Spleen (tissue), 11 donors: Measurements from ENCODE around the gene BCAT1. TPM values are rescaled to one million over a fixed set of nuclear protein-coding genes. Genes with fewer than 3 reads are reported as not detected.

Source experiments
- DNase-seq: peaks from one replicate; pipeline ENCODE4 v3.0.0-alpha.2; 2020
- H3K27ac ChIP-seq, 8 donors: fragments of 200-600 bp; sonication (generic) in 7 of 8; 1 replicate in 4 of 8; 2 replicates in 4 of 8; pipeline versions ENCODE4 v1.5.0 to v1.8.0; 2016 to 2021; ENCODE audit warnings: inconsistent platforms in 4 of 8, mild to moderate bottlenecking in 4 of 8, moderate library complexity in 1 of 8
- H3K27me3 ChIP-seq, 7 donors: fragments of 200-600 bp; sonication (generic) in 6 of 7; replicated peaks in 1 of 7; 1 replicate in 4 of 7; 2 replicates in 3 of 7; pipeline versions ENCODE4 v1.5.0 to v1.8.0; 2016 to 2021; ENCODE audit warnings: inconsistent platforms in 3 of 7, mild to moderate bottlenecking in 1 of 7
- H3K36me3 ChIP-seq, 6 donors: fragments of 200-600 bp; sonication (generic) in 5 of 6; 1 replicate in 4 of 6; 2 replicates in 2 of 6; pipeline versions ENCODE4 v1.5.0 to v1.8.0; 2016 to 2021; ENCODE audit warnings: inconsistent platforms in 2 of 6
- H3K4me1 ChIP-seq, 6 donors: fragments of 200-600 bp; sonication (generic) in 5 of 6; 1 replicate in 3 of 6; 2 replicates in 3 of 6; pipeline versions ENCODE4 v1.5.0 to v1.8.0; 2016 to 2021; ENCODE audit warnings: inconsistent platforms in 3 of 6
- H3K4me3 ChIP-seq, 8 donors: fragments of 200-600 bp; sonication (generic) in 7 of 8; 1 replicate in 4 of 8; 2 replicates in 4 of 8; pipeline versions ENCODE4 v1.5.0 to v1.8.0; 2016 to 2021; ENCODE audit warnings: inconsistent platforms in 4 of 8, mild to moderate bottlenecking in 4 of 8, moderate library complexity in 2 of 8
- H3K9me3 ChIP-seq, 8 donors: fragments of 200-600 bp; sonication (generic) in 7 of 8; 1 replicate in 4 of 8; 2 replicates in 4 of 8; pipeline versions ENCODE4 v1.5.0 to v1.8.0; 2016 to 2021; ENCODE audit warnings: inconsistent platforms in 4 of 8
- POLR2A ChIP-seq, 3 donors: fragments of 450-650 bp; IDR thresholded peaks; one replicate each; pipeline ENCODE4 v1.5.1; 2017; ENCODE audit warnings: antibody characterized with exemption in 3 of 3, mild to moderate bottlenecking in 1 of 3
- POLR2AphosphoS5 ChIP-seq, 3 donors: sonication (generic); formaldehyde crosslinking; IDR thresholded peaks; one replicate each; pipeline ENCODE4 v1.5.1; 2017; ENCODE audit warnings: antibody characterized with exemption in 3 of 3
- WGBS, 5 donors: extraction: QIAGEN DNeasy Blood & Tissue Kit in 3 of 5; methylation state at CpG; one replicate each; pipeline versions ENCODE4 v1.1.5 to v1.1.7; 2013 to 2018; 5-methylcytosine and 5-hydroxymethylcytosine counted together
- intact Hi-C: fragments of 100-400 bp; cut with DNase I; formaldehyde crosslinking; loops from one replicate; pipeline ENCODE4 v1.15.0; 2023; ENCODE audit warnings: low total_unique reads
- polyA plus RNA-seq, 3 donors: library from polyadenylated mRNA; stranded (reverse); fragments of 200-250 nt; gene quantifications; one replicate each; pipeline ENCODE4 v1.2.1, GENCODE V29; 2013
- total RNA-seq, 7 donors: library from RNA; depleted of rRNA in 3 of 7; stranded (reverse); fragments of >200 nt in 3 of 7; fragmentation: NEBNext Ultra II Directional in 4 of 7; extraction: Animal tissue kit (Norgen Biotek cat#: 25700) in 4 of 7; gene quantifications; one replicate each; pipeline versions ENCODE4 v1.1.0 to v1.2.1, GENCODE V29; 2016 to 2021
- TF ChIP-seq, protein P1 (sequence below), 11 experiments: fragments of 200-600 bp in 7 of 11; fragments of 450-650 bp in 4 of 11; sonication (generic) in 4 of 11; IDR thresholded peaks in 8 of 11; conservative IDR thresholded peaks in 3 of 11; 1 replicate in 7 of 11; 2 replicates in 4 of 11; pipeline versions ENCODE4 v1.4.0 to v1.8.0; 2016 to 2021; ENCODE audit warnings: antibody characterized with exemption in 11 of 11, inconsistent platforms in 4 of 11, mild to moderate bottlenecking in 1 of 11
- donor health status: healthy with polysubstance abuse.
- donor health status: DM: no; HTN: no; CAD: no; lungs with moderate emphysema.
- donor health status: DM: no; HTN: no; CAD: no.
- donor health status: Bipolar disorder and iron deficiency.
- donor health status: healthy.
- donor health status: DM: no; HTN: no; CAD: no.
- donor health status: DM: yes; HTN: yes; CAD: no.

Gene BCAT1
- total and polyA plus RNA-seq, 10 donors = 0.54 to 18.4 (median 8.7) TPM

DNA sequence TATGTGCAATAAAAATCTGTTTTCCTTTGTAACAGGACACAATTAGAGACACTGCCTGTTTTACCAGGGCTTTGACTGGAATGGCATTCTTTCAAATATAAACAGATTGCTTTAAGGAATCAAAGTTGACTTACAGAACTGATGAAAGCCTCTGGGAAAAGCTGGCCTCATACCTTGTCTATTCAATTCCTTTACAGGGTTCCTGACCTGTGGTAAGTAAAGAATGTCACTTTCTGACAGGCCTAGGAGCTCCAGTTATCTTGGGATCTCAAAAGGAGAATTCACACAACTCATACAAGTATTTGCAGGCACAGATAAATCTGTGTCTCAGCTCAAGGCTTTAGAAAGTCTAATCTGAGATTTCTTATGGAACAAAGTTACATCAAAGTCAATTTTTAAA is 88.4 kb downstream of the BCAT1 start:
- no peaks in the 10 kb centered on the region for H3K36me3 ChIP-seq
- TF ChIP-seq POLR2AphosphoS5 (IDR thresholded peaks at IDR 0.05) (no peak), POLR2A (IDR thresholded peaks at IDR 0.05) (no peak)
- TF ChIP-seq, protein P1, sequence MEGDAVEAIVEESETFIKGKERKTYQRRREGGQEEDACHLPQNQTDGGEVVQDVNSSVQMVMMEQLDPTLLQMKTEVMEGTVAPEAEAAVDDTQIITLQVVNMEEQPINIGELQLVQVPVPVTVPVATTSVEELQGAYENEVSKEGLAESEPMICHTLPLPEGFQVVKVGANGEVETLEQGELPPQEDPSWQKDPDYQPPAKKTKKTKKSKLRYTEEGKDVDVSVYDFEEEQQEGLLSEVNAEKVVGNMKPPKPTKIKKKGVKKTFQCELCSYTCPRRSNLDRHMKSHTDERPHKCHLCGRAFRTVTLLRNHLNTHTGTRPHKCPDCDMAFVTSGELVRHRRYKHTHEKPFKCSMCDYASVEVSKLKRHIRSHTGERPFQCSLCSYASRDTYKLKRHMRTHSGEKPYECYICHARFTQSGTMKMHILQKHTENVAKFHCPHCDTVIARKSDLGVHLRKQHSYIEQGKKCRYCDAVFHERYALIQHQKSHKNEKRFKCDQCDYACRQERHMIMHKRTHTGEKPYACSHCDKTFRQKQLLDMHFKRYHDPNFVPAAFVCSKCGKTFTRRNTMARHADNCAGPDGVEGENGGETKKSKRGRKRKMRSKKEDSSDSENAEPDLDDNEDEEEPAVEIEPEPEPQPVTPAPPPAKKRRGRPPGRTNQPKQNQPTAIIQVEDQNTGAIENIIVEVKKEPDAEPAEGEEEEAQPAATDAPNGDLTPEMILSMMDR (IDR thresholded peaks at IDR 0.05 in 8 of 11, conservative IDR thresholded peaks at IDR 0.05 in 3 of 11) = no peak
- H3K4me3 ChIP-seq = no peak overlapping the region
- H3K27ac ChIP-seq = no peak overlapping the region
- no peak for DNase-seq
- H3K9me3 ChIP-seq = peaks cover 0 to 27% (median 9%) of the 10 kb centered on the region in 8 donors
- no peaks in the 10 kb centered on the region for H3K4me1 ChIP-seq
- H3K27me3 ChIP-seq = no peaks in the 10 kb centered on the region
- intact Hi-C loops = no loop called here

DNA sequence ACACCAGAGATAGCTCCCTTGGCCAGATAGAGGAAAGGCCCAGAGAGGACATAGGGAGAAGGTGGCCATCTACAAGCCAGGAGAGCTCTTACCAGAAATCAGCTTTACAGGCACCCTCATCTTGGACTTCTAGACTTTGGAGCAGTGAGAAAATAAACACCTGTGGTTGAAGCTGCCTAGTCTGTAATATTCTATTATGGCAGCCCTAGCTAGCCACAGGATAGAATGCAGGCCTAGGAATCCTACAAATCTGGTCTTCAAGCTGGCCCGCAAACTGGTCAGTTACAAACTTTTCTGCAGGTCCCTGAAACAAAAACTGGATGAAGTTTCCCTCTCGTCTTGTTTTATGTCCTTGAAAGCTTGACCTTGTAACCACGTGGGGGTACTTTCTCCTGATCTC is 92.4 kb downstream of the BCAT1 start:
- Histone ChIP-seq H3K27ac (no peak overlapping the region), H3K4me1 (no peaks in the 10 kb centered on the region), H3K4me3 (no peak overlapping the region), H3K27me3 (no peaks in the 10 kb centered on the region), H3K36me3 (no peaks in the 10 kb centered on the region), H3K9me3 (peaks cover 0 to 27% (median 9%) of the 10 kb centered on the region in 8 donors)
- WGBS, 5 donors = 77 to 89% (median 85%) methylated on average over 3 of the region's 3 CpGs
- no peak for TF ChIP-seq POLR2A (IDR thresholded peaks at IDR 0.05)
- TF ChIP-seq, protein P1 (IDR thresholded peaks at IDR 0.05 in 8 of 11, conservative IDR thresholded peaks at IDR 0.05 in 3 of 11) = no peak
- TF ChIP-seq POLR2AphosphoS5 (IDR thresholded peaks at IDR 0.05) = no peak
- no peak for DNase-seq
- intact Hi-C loops = no loop called here

DNA sequence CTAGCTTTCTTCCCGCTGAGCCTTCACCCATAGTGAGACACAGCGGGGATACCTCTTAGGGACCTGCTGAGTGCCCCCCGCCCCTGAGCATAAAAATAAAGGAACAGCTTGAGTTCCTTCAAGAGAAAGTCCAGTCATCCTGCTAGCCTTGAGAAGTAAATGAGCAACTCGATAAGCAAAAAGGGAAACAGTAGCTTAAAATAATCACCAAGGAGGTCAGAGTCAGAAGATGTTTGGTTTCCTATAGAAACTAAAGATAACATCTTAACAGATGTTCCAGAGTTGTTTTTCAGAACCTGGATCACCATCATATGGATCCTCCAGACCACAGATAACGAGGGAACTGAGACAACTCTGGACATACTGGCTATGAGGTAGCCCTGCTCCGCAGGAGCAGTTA is 94.0 kb downstream of the BCAT1 start:
- Histone ChIP-seq H3K27me3 (no peaks in the 10 kb centered on the region), H3K36me3 (no peaks in the 10 kb centered on the region), H3K27ac (no peak overlapping the region), H3K4me3 (no peak overlapping the region), H3K4me1 (no peaks in the 10 kb centered on the region), H3K9me3 (peaks cover 0 to 20% (median 3%) of the 10 kb centered on the region in 8 donors)
- TF ChIP-seq, protein P1 (IDR thresholded peaks at IDR 0.05 in 8 of 11, conservative IDR thresholded peaks at IDR 0.05 in 3 of 11) = no peak
- TF ChIP-seq POLR2AphosphoS5 (IDR thresholded peaks at IDR 0.05) = no peak
- no peak for TF ChIP-seq POLR2A (IDR thresholded peaks at IDR 0.05)
- intact Hi-C loops = no loop called here
- 42 to 56% (median 48%) methylated on average over 6 of the region's 6 CpGs for WGBS, 5 donors
- no peak for DNase-seq

DNA sequence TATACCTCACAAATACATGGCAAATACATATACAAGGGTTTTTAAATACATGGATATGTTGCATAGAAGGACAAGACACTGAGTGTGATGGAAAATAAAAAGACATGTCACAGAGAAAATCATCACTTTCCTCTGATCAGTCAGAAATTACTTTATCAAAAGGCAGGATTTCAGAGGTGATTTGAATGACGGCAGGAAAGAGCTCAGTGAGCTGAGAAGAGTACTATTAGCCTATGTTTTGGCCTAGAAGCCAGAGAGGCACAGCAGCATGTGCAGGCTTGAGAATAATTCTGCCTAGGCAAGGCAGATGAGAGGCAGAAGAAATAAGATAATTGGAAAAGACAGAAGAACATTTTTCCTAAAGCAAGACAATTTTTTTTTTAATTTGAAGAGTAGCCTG is 94.9 kb downstream of the BCAT1 start:
- Histone ChIP-seq H3K27ac (no peak overlapping the region), H3K9me3 (peaks cover 0 to 13% (median 0%) of the 10 kb centered on the region in 8 donors), H3K4me3 (no peak overlapping the region), H3K27me3 (peaks cover 0 to 3% (median 0%) of the 10 kb centered on the region in 7 donors), H3K4me1 (no peaks in the 10 kb centered on the region), H3K36me3 (no peaks in the 10 kb centered on the region)
- no peak for TF ChIP-seq POLR2A (IDR thresholded peaks at IDR 0.05)
- TF ChIP-seq, protein P1 (IDR thresholded peaks at IDR 0.05 in 8 of 11, conservative IDR thresholded peaks at IDR 0.05 in 3 of 11) = no peak
- no peak for TF ChIP-seq POLR2AphosphoS5 (IDR thresholded peaks at IDR 0.05)
- DNase-seq = no peak
- intact Hi-C loops = no loop called here
- 79 to 89% (median 81%) methylated on average over 1 of the region's 1 CpG for WGBS, 5 donors
